Measurements from ENCODE around the gene CBL.

GRCh38 chr11:119251114-119251513, 45.0 kb downstream of the CBL start:
- no peak for TF ChIP-seq MAX (IDR thresholded peaks at IDR 0.05)
- no peak for TF ChIP-seq ELK1 (IDR thresholded peaks at IDR 0.05; ENCODE audit: low read depth, low read length)
- TF ChIP-seq CTCF (IDR thresholded peaks at IDR 0.05): no peak
- no peak for TF ChIP-seq BCL3 (IDR thresholded peaks at IDR 0.05)
- no peak for TF ChIP-seq HOXA7 (CRISPR knock-in tag; IDR thresholded peaks at IDR 0.05)
- no peak for TF ChIP-seq RARB (CRISPR knock-in tag; IDR thresholded peaks at IDR 0.05)
- no peak for TF ChIP-seq JUN (IDR thresholded peaks at IDR 0.05)
- no peak for TF ChIP-seq POLR2A (IDR thresholded peaks at IDR 0.05; ENCODE audit: low read length)
- no peak for TF ChIP-seq CEBPB (IDR thresholded peaks at IDR 0.05)
- TF ChIP-seq ZSCAN20 (CRISPR knock-in tag; IDR thresholded peaks at IDR 0.05): no peak
- no peak for TF ChIP-seq REST (IDR thresholded peaks at IDR 0.05)
- TF ChIP-seq USF2 (IDR thresholded peaks at IDR 0.05): no peak

Measured in A549 (cell line).